ENCODE results near the gene PPIF.

GRCh38 chr10:79314761-79315601, 32.3 kb upstream of the PPIF start:
- TF ChIP-seq HDGF (IDR thresholded peaks at IDR 0.05; ENCODE audit: borderline replicate concordance), result no peak
- TF ChIP-seq FOXM1 (IDR thresholded peaks at IDR 0.05; ENCODE audit: borderline replicate concordance), result no peak
- no peak for TF ChIP-seq ELF4 (IDR thresholded peaks at IDR 0.05)
